K562 (cell line): Measurements from ENCODE around the gene RTF2. TPM values are rescaled to one million over a fixed set of nuclear protein-coding genes. Genes with fewer than 3 reads are reported as not detected.
A peak's percentile ranks its signal among the peaks of the same experiment; 100 is the strongest.

Experiments
- ARHGAP35 ChIP-seq: fragments of 450-650 bp; IDR thresholded peaks from 2 replicates; pipeline ENCODE4 v1.6.1; 2018; ENCODE audit not compliant: partially characterized antibody
- FOXA3 ChIP-seq, 2 experiments: fragments of 450-650 bp in 1 of 2; sonication (generic) in 1 of 2; formaldehyde crosslinking; IDR thresholded peaks in 1 of 2; conservative IDR thresholded peaks in 1 of 2; 2 replicates each; pipeline versions ENCODE4 v1.4.0 to v1.8.0; 2020 to 2022; ENCODE audit warnings: mild to moderate bottlenecking in 2 of 2, missing genetic modification reagents in 1 of 2
- HCFC1 ChIP-seq: IDR thresholded peaks from 2 replicates; pipeline ENCODE4 v1.6.1; 2012; ENCODE audit warnings: low read depth, low read length, improper control_type of control experiment
- HOMEZ ChIP-seq: fragments of 250-450 bp; sonication (Bioruptor Pico); IDR thresholded peaks from 2 replicates; pipeline ENCODE4 v1.4.0; 2020; ENCODE audit warnings: mild to moderate bottlenecking, moderate library complexity
- KAT7 ChIP-seq: sonication (generic); formaldehyde crosslinking; IDR thresholded peaks from 2 replicates; pipeline ENCODE4 v1.8.0; 2022; ENCODE audit warnings: missing genetic modification reagents, mild to moderate bottlenecking, borderline replicate concordance
- KAT8 ChIP-seq: fragments of 450-650 bp; IDR thresholded peaks from 2 replicates; pipeline ENCODE4 v1.6.1; 2016; ENCODE audit warnings: low read depth, mild to moderate bottlenecking
- KLF13 ChIP-seq: fragments of 450-650 bp; IDR thresholded peaks from 2 replicates; pipeline ENCODE4 v1.6.1; 2016; ENCODE audit warnings: missing genetic modification characterization, low read depth, mild to moderate bottlenecking, missing compliant biosample characterization, moderate library complexity, borderline replicate concordance
- MED1 ChIP-seq: sonication (generic); formaldehyde crosslinking; IDR thresholded peaks from 2 replicates; pipeline ENCODE4 v1.8.1; 2023; ENCODE audit warnings: missing genetic modification reagents, borderline replicate concordance
- PKNOX1 ChIP-seq: fragments of 450-650 bp; IDR thresholded peaks from 2 replicates; pipeline ENCODE4 v1.6.1; 2016
- POLR2A ChIP-seq: fragments of 450-650 bp; conservative IDR thresholded peaks from 2 replicates; pipeline ENCODE4 v1.6.1; 2016
- POLR2AphosphoS5 ChIP-seq: IDR thresholded peaks from 2 replicates; pipeline ENCODE4 v1.6.1; 2011; ENCODE audit warnings: mild to moderate bottlenecking, low read depth, low read length, moderate library complexity; ENCODE audit not compliant: control insufficient read depth, insufficient read depth
- RBM22 ChIP-seq: fragments of 200-400 bp; formaldehyde crosslinking; IDR thresholded peaks from 2 replicates; pipeline ENCODE4 v1.6.1; 2018; ENCODE audit warnings: low read length, low read depth; ENCODE audit not compliant: poor library complexity, severe bottlenecking
- SMAD4 ChIP-seq: fragments of 250-450 bp; sonication (Bioruptor Pico); conservative IDR thresholded peaks from 2 replicates; pipeline ENCODE4 v1.8.0; 2021; ENCODE audit warnings: inconsistent platforms, mild to moderate bottlenecking, moderate library complexity
- THAP12 ChIP-seq: fragments of 250-450 bp; sonication (Bioruptor Pico); IDR thresholded peaks from 2 replicates; pipeline ENCODE4 v1.9.0; 2021; ENCODE audit warnings: mild to moderate bottlenecking, inconsistent platforms
- YY1 ChIP-seq, 3 experiments: IDR thresholded peaks; 2 replicates each; pipeline ENCODE4 v1.6.1; 2011; ENCODE audit warnings: low read length in 2 of 3, mild to moderate bottlenecking in 2 of 3, moderate library complexity in 2 of 3, borderline replicate concordance in 1 of 3, control low read depth in 1 of 3, low read depth in 1 of 3; ENCODE audit not compliant: insufficient read depth in 3 of 3, insufficient replicate concordance in 2 of 3, control insufficient read depth in 1 of 3, insufficient read length in 1 of 3; ENCODE audit errors: extremely low read depth in 1 of 3
- ZNF263 ChIP-seq: sonication (generic); formaldehyde crosslinking; IDR thresholded peaks from 2 replicates; pipeline ENCODE4 v1.8.0; 2022; ENCODE audit warnings: mild to moderate bottlenecking, missing genetic modification reagents, borderline replicate concordance
- ZNF280B ChIP-seq: fragments of 250-450 bp; sonication (Bioruptor Pico); IDR thresholded peaks from 2 replicates; pipeline ENCODE4 v1.5.1; 2021; ENCODE audit warnings: mild to moderate bottlenecking
- ZNF311 ChIP-seq: fragments of 250-450 bp; sonication (Bioruptor Pico); IDR thresholded peaks from 2 replicates; pipeline ENCODE4 v1.4.0; 2020; ENCODE audit warnings: mild to moderate bottlenecking, moderate library complexity
- polyA plus RNA-seq, 8 experiments: library from polyadenylated mRNA; depleted of rRNA in 4 of 8; stranded (reverse) in 5 of 8; unstranded in 3 of 8; fragments of >200 nt; fragmentation: Nextera tagmentation in 2 of 8; fragmentation: Illumina TruSeq in 1 of 8; extraction: Ambion mirVana in 2 of 8; extraction: Trizol in 1 of 8; gene quantifications; 2 replicates each; pipeline versions ENCODE4 v1.2.1 to v1.2.3, GENCODE V29; 2011 to 2014; ENCODE audit warnings: inconsistent platforms in 1 of 8, missing spikeins in 1 of 8
- total RNA-seq, 7 experiments: library from RNA; depleted of rRNA in 6 of 7; stranded (reverse); fragments of >200 nt in 6 of 7; fragmentation: Illumina TruSeq in 2 of 7; extraction: Trizol in 2 of 7; gene quantifications; 2 replicates each; pipeline versions ENCODE4 v1.2.1 to v1.2.3, GENCODE V29; 2011 to 2021; ENCODE audit warnings: low replicate concordance in 1 of 7

RTF2 gene
- total and polyA plus RNA-seq, 9 of the 15 experiments (the other 6 are each of a cell fraction or from before 2014, with no cell fraction given), result 67.0 to 177 (median 84.9) TPM

- TF ChIP-seq FOXA3 (CRISPR knock-in tag; conservative IDR thresholded peaks at IDR 0.05 in 1 of 2, IDR thresholded peaks at IDR 0.05 in 1 of 2) (0 out of 4 replicates have a peak, but pooled peaks of 1 of the 2 experiments have one; percentile 24), ZNF311 (CRISPR knock-in tag) (no peak), MED1 (no peak), RBM22 (peak; percentile 99), ZNF280B (CRISPR knock-in tag) (no peak), KAT7 (CRISPR knock-in tag) (0 out of 2 replicates have a peak, but pooled peaks have one; percentile 47), POLR2AphosphoS5 (peak; percentile 73), ARHGAP35 (no peak), HOMEZ (CRISPR knock-in tag) (no peak), THAP12 (peak; percentile 30; the same call in 1 of the 2 replicates), YY1 (IDR thresholded peaks at IDR 0.05; ENCODE audit: borderline replicate concordance in 1 of 3, control insufficient read depth in 1 of 3, extremely low read depth in 1 of 3, insufficient read depth in 3 of 3, insufficient read length in 1 of 3, insufficient replicate concordance in 2 of 3, low read depth in 1 of 3, low read length in 2 of 3) (peak in 1 of 3 experiments; percentile 24), SMAD4 (0 out of 2 replicates have a peak, but pooled peaks have one; percentile 42), HCFC1 (peak; percentile 88), KLF13 (tag) (peak; percentile 93), ZNF263 (CRISPR knock-in tag) (0 out of 2 replicates have a peak, but pooled peaks have one; percentile 7), POLR2A (peak; percentile 86), PKNOX1 (peak; percentile 75), KAT8 (peak; percentile 67; the same call in 1 of the 2 replicates)
Measured at GRCh38 chr20:56468316-56469076, at the start of gene RTF2 (continued).
